Stimulated activated CD8-positive, alpha-beta memory T cell treated with anti-CD3 and anti-CD28 coated beads, Interleukin-2, amount 100 ng/mL, for 1 hour (primary cell): ENCODE results near the gene DOCK6.

Experiments used
- DNase-seq, 2 donors: peaks; one replicate each; pipeline ENCODE4 v3.0.0-alpha.2; 2020; ENCODE audit warnings: low read depth in 2 of 2

The DOCK6 gene

GRCh38 chr19:11278670-11279069 is 16.3 kb upstream of the DOCK6 start:
- no peak for DNase-seq

- no peak for DNase-seq
Observed at GRCh38 chr19:11274533-11275086, 12.3 kb upstream of the DOCK6 start.

- DNase-seq = no peak
Observed at GRCh38 chr19:11273989-11274388, 11.7 kb upstream of the DOCK6 start.

- no peak for DNase-seq
Observed at GRCh38 chr19:11273296-11273695, 11.0 kb upstream of the DOCK6 start.

GRCh38 chr19:11269408-11269807 is 7.1 kb upstream of the DOCK6 start:
- DNase-seq = no peak

GRCh38 chr19:11268783-11269267 is 6.5 kb upstream of the DOCK6 start:
- DNase-seq = no peak

GRCh38 chr19:11267316-11268085 is 5.2 kb upstream of the DOCK6 start:
- no peak for DNase-seq

GRCh38 chr19:11265785-11266236 is 3.5 kb upstream of the DOCK6 start:
- DNase-seq = no peak

- DNase-seq = no peak
Observed at GRCh38 chr19:11265177-11265784, 3.0 kb upstream of the DOCK6 start.

GRCh38 chr19:11264452-11265176 is 2.3 kb upstream of the DOCK6 start:
- no peak for DNase-seq

- DNase-seq = no peak
Observed at GRCh38 chr19:11263726-11264125, 1.4 kb upstream of the DOCK6 start.

- no peak for DNase-seq
Observed at GRCh38 chr19:11261431-11261970, 823 bp downstream of the DOCK6 start.

GRCh38 chr19:11260996-11261395 is 1.3 kb downstream of the DOCK6 start:
- DNase-seq = no peak

GRCh38 chr19:11257846-11258380 is 4.4 kb downstream of the DOCK6 start:
- no peak for DNase-seq

- no peak for DNase-seq
Observed at GRCh38 chr19:11256189-11256588, 6.1 kb downstream of the DOCK6 start.

GRCh38 chr19:11254666-11255065 is 7.7 kb downstream of the DOCK6 start:
- no peak for DNase-seq

- no peak for DNase-seq
Observed at GRCh38 chr19:11252665-11253355, 9.5 kb downstream of the DOCK6 start.

GRCh38 chr19:11251650-11252314 is 10.5 kb downstream of the DOCK6 start:
- DNase-seq = no peak

- DNase-seq = no peak
Observed at GRCh38 chr19:11251217-11251616, 11.1 kb downstream of the DOCK6 start.

- DNase-seq = no peak
Observed at GRCh38 chr19:11248852-11249251, 13.5 kb downstream of the DOCK6 start.

- no peak for DNase-seq
Observed at GRCh38 chr19:11247934-11248333, 14.4 kb downstream of the DOCK6 start.
